Kidney (tissue), 22 donors: ENCODE data around the gene SULF2. TPM values are rescaled to one million over a fixed set of nuclear protein-coding genes. Genes with fewer than 3 reads are reported as not detected.
"Not testable (repeated sequence)": the region's sequence is repeated elsewhere in the genome, so short reads cannot be mapped to it uniquely, and the experiment has no call there.

Experiments
- DNase-seq, 5 donors: peaks; one replicate each; pipeline ENCODE4 v3.0.0-alpha.2; 2013 to 2020
- FAIRE-seq: peaks from 2 replicates; lab custom pipeline; 2012; peaks lifted over from hg19 to GRCh38; lab: Jason Lieb, UNC
- H3K27ac ChIP-seq, 2 donors: one replicate each; pipeline ENCODE4 v1.7.0; 2013; ENCODE audit warnings: low read depth in 2 of 2, low read length in 2 of 2, inconsistent platforms in 1 of 2
- H3K27me3 ChIP-seq: one replicate; pipeline ENCODE4 v1.7.1; 2013; ENCODE audit warnings: low read length, inconsistent platforms; ENCODE audit not compliant: control insufficient read depth, insufficient read depth
- H3K36me3 ChIP-seq, 3 donors: one replicate each; pipeline versions ENCODE4 v1.7.0 to v1.7.1; 2013; ENCODE audit warnings: low read length in 3 of 3, control low read depth in 1 of 3, inconsistent platforms in 1 of 3; ENCODE audit not compliant: insufficient read depth in 3 of 3, control insufficient read depth in 2 of 3
- H3K4me1 ChIP-seq, 3 donors: one replicate each; pipeline versions ENCODE4 v1.7.0 to v1.7.1; 2013; ENCODE audit warnings: low read length in 3 of 3, inconsistent platforms in 1 of 3, low read depth in 1 of 3; ENCODE audit not compliant: control insufficient read depth in 2 of 3, insufficient read depth in 2 of 3
- H3K4me3 ChIP-seq, 3 donors: one replicate each; pipeline versions ENCODE4 v1.7.0 to v1.8.1; 2013; ENCODE audit warnings: low read length in 3 of 3, control low read depth in 1 of 3, inconsistent platforms in 1 of 3
- H3K9ac ChIP-seq, 3 donors: one replicate each; pipeline versions ENCODE4 v1.7.0 to v1.7.1; 2013; ENCODE audit warnings: low read length in 3 of 3, control low read depth in 1 of 3, inconsistent platforms in 1 of 3
- H3K9me3 ChIP-seq, 3 donors: one replicate each; pipeline versions ENCODE4 v1.7.0 to v1.7.1; 2013; ENCODE audit warnings: low read length in 3 of 3, control low read depth in 1 of 3, inconsistent platforms in 1 of 3; ENCODE audit not compliant: control insufficient read depth in 2 of 3, insufficient read depth in 1 of 3
- intact Hi-C: fragments of 100-400 bp; cut with DNase I; formaldehyde crosslinking; loops from one replicate; pipeline ENCODE4 v1.11.1; 2022
- long read RNA-seq, 10 donors: library from polyadenylated mRNA in 1 of 10; unstranded in 1 of 10; transcript quantifications; one replicate each; pipeline ENCODE4 v2.0.0 and lab custom pipeline, GENCODE V29; 2021 to 2026
- polyA plus RNA-seq: library from polyadenylated mRNA; stranded (reverse); fragments of 350-450 nt; fragmentation: Illumina TruSeq; extraction: RNeasy Lipid Tissue Mini Kit (QIAGEN cat#74804); gene quantifications from one replicate; pipeline ENCODE4 v1.2.3, GENCODE V29; 2014; ENCODE audit warnings: low read depth, low replicate concordance; ENCODE audit not compliant: insufficient read depth
- total RNA-seq: library from RNA; stranded (reverse); fragmentation: NEBNext Ultra II Directional; extraction: Animal tissue kit (Norgen Biotek cat#: 25700); gene quantifications from one replicate; pipeline ENCODE4 v1.2.1, GENCODE V29; 2021
- TF ChIP-seq, protein P1 (sequence below): IDR thresholded peaks from 3 replicates; pipeline ENCODE4 v1.5.1; 2012; ENCODE audit warnings: mild to moderate bottlenecking, moderate library complexity, borderline replicate concordance; ENCODE audit not compliant: insufficient read depth; ENCODE audit errors: extremely low read depth
- donor health status: control.
- donor health status: control.
- donor health status: control.
- donor health status: control.
- donor health status: control.
- donor health status: DM: yes; HTN: yes; CAD: no.
- donor health status: Normal renal cell carcinoma (clear cell type).

SULF2 gene
- total RNA-seq (257 TPM), polyA plus RNA-seq (85.1 TPM)
- long read RNA-seq, donor 1, partial matches to known transcripts = 15 of 17 reads
- long read RNA-seq, donor 1, other reads (novel, unspliced or antisense) = 0 of 17 reads
- long read RNA-seq, donor 2, full-length matches to known transcripts = 2 of 21 reads
- long read RNA-seq, donor 2, partial matches to known transcripts = 19 of 21 reads
- long read RNA-seq, donor 2, other reads (novel, unspliced or antisense) = 0 of 21 reads
- long read RNA-seq, donor 3, partial matches to known transcripts = 7 of 9 reads
- long read RNA-seq, donor 3, other reads (novel, unspliced or antisense) = 0 of 9 reads
- long read RNA-seq, donor 4, partial matches to known transcripts = 0 of 3 reads
- long read RNA-seq, donor 4, other reads (novel, unspliced or antisense) = 0 of 3 reads
- long read RNA-seq, donor 5 = 0 reads
- long read RNA-seq, donor 6, partial matches to known transcripts = 0 of 2 reads
- long read RNA-seq, donor 6, other reads (novel, unspliced or antisense) = 0 of 2 reads
- long read RNA-seq, donor 7, full-length matches to known transcripts = 13 of 261 reads
- long read RNA-seq, donor 7, partial matches to known transcripts = 167 of 261 reads
- long read RNA-seq, donor 7, other reads (novel, unspliced or antisense) = 81 of 261 reads
- long read RNA-seq, donor 8, partial matches to known transcripts = 17 of 18 reads
- long read RNA-seq, donor 8, other reads (novel, unspliced or antisense) = 0 of 18 reads
- long read RNA-seq, donor 9, full-length matches to known transcripts = 3 of 9 reads
- long read RNA-seq, donor 9, partial matches to known transcripts = 6 of 9 reads
- long read RNA-seq, donor 9, other reads (novel, unspliced or antisense) = 0 of 9 reads
- long read RNA-seq, donor 10, partial matches to known transcripts = 21 of 24 reads
- long read RNA-seq, donor 10, other reads (novel, unspliced or antisense) = 0 of 24 reads

DNA sequence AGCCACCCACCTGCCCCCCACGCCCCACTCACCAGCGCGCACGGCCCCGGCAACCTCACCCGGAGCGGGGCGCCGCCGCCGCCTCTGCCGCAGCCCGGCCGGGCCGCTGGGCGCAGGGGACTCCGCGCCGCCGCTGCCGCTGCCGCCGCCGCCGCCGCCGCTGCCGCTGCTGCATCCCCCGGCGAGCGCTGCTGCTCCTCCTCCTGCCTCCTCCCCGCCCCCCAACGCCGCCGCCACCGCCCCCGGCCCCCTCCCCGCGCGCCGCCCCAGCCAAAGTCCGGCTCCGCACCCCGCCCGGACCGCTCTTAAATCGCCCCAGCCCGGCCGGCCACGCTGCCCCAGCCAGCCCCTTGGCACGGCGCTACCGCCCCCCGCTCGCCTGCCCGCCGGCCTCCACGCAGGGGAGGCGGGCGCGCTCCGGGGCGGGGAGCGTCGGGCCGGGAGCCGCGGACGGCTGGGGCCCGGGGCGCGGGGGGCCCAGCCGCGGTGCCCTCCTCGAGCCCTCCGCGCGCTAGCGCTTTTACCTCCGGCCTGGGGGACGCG lies at the start of gene SULF2:
Gene SULF2 (minus strand): TSS at position 171 of the 543 bp plus-strand sequence. CDS start 28,118 bp downstream, outside the sequence.
- DNase-seq (peak; percentile 34 to 85 (median 72)), FAIRE-seq (no peak)
- peak within 1 kb of the TSS; percentile 32 to 83 (median 53) for H3K9ac ChIP-seq
- H3K4me1 ChIP-seq = peaks cover 2 to 9% (median 9%) of the 10 kb centered on the region in 3 donors
- no peaks in the 10 kb centered on the region for H3K36me3 ChIP-seq
- no peaks in the 10 kb centered on the region for H3K27me3 ChIP-seq
- no peaks in the 10 kb centered on the region for H3K9me3 ChIP-seq
- TF ChIP-seq, protein P1, sequence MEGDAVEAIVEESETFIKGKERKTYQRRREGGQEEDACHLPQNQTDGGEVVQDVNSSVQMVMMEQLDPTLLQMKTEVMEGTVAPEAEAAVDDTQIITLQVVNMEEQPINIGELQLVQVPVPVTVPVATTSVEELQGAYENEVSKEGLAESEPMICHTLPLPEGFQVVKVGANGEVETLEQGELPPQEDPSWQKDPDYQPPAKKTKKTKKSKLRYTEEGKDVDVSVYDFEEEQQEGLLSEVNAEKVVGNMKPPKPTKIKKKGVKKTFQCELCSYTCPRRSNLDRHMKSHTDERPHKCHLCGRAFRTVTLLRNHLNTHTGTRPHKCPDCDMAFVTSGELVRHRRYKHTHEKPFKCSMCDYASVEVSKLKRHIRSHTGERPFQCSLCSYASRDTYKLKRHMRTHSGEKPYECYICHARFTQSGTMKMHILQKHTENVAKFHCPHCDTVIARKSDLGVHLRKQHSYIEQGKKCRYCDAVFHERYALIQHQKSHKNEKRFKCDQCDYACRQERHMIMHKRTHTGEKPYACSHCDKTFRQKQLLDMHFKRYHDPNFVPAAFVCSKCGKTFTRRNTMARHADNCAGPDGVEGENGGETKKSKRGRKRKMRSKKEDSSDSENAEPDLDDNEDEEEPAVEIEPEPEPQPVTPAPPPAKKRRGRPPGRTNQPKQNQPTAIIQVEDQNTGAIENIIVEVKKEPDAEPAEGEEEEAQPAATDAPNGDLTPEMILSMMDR = no peak
- peak within 1 kb of the TSS; percentile 71 to 89 for H3K27ac ChIP-seq
- H3K4me3 ChIP-seq = peak within 1 kb of the TSS; percentile 69 to 72 (median 70)
- intact Hi-C loops = loop anchor here (10.0 kb wide), 1 partner anchor 829 kb away; no protein-coding TSS in a partner anchor

DNA sequence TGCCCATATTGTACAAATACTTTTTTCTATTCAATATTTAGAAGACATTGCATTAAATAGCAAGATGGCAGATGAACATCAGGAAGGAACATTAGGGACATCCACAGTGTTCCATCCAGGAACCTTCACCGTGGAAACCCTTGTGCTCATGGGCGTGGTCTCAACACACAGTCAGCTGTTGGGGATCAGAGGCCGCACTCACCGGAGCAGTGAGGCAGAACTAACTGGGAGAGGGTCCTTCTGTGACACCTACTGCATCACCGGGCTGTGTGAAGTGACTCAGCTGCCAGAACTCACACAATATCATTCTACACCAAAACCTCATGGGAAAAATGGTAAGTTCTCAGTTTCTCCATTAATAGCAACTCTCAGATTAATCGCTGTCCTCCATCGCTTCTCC lies 46.4 kb upstream of the SULF2 start:
- H3K27ac ChIP-seq, FAIRE-seq, H3K9me3 ChIP-seq, H3K36me3 ChIP-seq, H3K4me3 ChIP-seq, intact Hi-C loops, H3K4me1 ChIP-seq, DNase-seq, H3K9ac ChIP-seq, H3K27me3 ChIP-seq: not testable (repeated sequence)

GRCh38 chr20:47826716-47827115 lies 41.4 kb upstream of the SULF2 start:
- DNase-seq, intact Hi-C loops, H3K9ac ChIP-seq, FAIRE-seq, H3K4me3 ChIP-seq, H3K27me3 ChIP-seq, H3K27ac ChIP-seq, H3K36me3 ChIP-seq, H3K9me3 ChIP-seq, H3K4me1 ChIP-seq: not testable (repeated sequence)

GRCh38 chr20:47826006-47826405 lies 40.7 kb upstream of the SULF2 start:
- not testable (repeated sequence) for DNase-seq

More at GRCh38 chr20:47826006-47826405, 40.7 kb upstream of the SULF2 start:
- H3K36me3 ChIP-seq, H3K27me3 ChIP-seq, H3K9me3 ChIP-seq, intact Hi-C loops, H3K27ac ChIP-seq, FAIRE-seq, H3K4me3 ChIP-seq, H3K9ac ChIP-seq, H3K4me1 ChIP-seq: not testable (repeated sequence)
